OCI-M2 (cell line): ENCODE data around the gene PSMD1.

ENCODE experiments used
- DNase-seq: peaks from one replicate; lab custom pipeline; 2025; ENCODE audit not compliant: unreplicated experiment; lab: John Stamatoyannopoulos, UW

The PSMD1 gene

DNA sequence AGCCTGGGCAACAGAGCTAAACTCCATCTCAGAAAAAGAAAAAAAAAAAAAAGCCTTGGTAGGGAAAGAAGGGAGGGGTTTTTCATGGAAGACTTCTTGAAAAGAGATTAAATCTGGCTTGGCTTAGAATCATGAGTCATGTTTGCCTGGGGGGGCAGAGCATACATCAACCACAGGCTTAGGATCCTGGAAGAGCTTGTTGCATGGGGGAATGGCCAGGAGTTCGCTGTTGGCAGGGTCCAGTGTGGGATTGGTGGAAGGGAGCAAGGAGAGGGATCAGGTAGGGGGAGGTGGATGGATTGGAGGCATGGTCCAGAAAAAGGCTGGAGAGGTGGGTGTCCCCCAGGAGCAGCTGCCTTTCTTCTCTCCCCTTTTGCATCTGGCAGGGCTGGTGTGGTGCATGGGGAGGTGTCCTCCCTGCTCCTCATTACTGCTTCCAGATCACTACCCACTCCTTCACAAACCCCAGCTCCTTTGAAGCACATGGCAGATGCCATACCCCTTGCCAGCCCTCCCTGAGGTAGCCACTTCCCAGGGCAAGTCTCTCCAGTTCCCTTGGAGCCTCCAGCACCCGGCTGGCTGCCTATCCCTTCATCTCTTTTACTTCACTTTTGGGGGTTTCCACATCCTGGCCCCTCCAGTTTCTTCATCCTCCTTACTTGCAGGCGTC, 144.3 kb downstream of the PSMD1 start:
- no peak for DNase-seq

DNA sequence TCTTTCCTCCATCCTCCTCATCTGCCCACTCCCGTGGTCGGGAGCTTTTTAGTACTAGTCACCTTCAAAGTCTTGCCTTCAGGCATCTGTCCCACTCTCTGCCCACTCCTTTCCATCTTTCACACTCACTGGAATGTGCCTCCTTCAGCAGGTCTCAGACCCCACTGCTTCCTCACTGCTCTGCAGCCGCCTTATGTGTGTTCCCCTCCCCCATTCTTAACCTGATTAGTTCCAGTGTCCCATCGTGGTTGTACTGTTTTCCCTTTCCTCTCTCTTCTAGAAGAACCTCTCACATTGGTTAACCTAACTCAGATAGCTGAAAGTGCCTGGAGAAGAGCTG, 144.8 kb downstream of the PSMD1 start:
- no peak for DNase-seq

DNA sequence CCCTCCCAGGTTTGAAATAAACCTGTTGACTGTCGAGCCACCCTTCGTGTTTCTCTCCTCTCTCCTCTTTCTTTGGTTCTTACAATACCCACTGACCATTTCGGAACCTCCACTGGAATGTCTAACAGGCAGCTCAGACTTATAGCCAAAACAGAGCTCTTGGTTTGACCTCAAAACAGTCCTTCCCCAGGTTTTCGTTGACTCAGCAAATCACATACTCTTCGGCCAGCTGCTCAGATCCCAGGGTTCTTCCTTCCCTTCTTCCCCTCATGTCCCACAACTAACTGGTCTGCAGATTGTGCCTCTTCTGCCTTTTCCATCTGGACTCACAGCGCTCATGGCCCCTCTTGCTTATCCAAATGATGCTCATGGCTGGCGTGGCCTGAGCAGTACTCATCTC, 146.4 kb downstream of the PSMD1 start:
- no peak for DNase-seq

DNA sequence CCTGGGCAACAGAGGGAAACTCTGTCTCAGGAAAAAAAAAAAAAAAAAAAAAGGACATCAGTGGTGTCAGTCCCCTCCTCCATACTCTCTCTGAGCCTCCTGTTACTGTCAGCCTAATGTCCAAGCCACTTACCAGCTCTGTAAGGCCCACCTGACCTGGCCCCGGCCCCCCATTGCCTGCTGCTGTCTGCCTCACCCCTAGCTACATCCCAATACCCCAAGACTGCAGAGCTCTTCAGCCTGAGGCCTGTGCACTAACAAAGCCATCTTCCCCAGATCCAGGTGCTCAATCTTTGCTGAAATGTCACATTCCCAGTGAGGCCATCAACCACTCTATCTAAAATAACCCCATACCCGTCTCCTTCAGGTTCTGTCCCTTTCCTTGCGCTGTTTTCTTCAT, 147.5 kb downstream of the PSMD1 start:
- DNase-seq, result no peak

DNA sequence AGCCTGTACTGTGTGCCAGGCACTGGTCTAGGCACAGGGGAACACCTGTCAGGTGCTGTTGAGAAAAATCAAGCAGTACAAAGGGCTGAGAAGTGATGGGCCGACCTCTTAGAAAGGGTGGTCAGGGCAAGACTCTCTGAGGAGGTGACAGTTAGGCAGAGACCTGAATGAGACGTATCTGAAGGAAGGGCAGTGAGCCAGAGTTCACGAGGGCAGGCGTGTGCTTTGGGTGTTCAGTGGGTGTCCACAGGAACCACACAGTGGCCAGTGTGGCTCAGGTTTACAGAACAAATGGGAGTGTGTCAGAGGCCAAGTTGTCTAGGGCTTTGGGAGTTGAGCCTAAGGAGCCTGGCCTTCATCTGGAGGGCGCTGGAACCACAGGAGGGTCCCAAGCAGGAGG, 147.9 kb downstream of the PSMD1 start:
- DNase-seq, result no peak

DNA sequence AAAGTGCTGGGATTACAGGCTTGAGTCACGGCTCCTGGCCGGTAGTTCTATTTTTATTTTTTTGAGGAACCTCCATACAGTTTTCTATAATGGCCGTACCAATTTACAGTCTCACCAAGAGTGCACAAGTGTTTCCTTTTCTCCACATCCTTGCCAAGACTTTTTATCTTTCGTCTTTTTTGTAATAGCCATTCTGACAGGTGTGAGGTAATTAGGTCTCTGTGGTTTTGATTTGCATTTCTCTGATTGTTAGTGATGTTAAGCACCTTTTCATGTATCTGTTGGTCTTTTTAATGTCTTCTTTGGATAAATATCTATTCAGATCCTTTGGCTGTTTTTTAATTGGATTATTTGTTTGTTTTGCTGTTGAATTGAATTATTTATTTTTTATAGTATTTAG, 151.1 kb downstream of the PSMD1 start:
- DNase-seq, result no peak

DNA sequence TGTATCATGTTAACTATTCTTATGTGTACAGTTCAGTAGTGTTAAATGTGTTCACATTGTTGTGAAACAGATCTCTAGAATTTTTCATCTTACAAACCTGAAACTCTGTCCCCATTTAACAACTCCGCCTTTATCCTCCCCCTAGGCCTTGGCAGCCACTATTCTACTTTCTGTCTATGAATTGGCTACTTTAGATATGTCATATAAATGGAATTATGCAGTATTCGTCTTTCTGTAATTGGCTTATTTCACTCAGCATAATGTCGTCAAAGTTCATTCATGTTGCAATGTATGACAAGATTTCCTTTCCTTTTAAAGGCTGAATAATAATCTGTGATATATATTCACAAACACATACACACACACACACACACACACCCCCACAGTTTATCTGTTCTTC, 154.1 kb downstream of the PSMD1 start:
- DNase-seq, result no peak

DNA sequence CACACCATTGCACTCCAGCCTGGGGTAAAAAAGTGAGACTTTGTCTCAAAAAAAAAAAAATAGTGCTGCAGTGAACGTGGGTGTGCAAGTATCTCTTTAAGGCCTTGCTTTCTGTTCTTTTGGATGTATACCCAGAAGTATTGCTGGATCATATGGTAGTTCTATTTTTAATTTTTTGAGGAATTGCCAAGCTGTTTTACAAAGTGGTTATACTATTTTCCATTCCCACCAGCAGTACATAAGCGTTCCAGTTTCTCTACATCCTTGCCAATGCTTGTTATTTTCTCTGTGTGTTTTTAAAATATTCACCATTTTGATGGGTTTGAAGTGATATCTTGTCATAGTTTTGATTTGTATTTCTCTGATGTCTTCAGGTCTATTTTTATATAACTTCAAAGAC, 154.8 kb downstream of the PSMD1 start:
- no peak for DNase-seq

DNA sequence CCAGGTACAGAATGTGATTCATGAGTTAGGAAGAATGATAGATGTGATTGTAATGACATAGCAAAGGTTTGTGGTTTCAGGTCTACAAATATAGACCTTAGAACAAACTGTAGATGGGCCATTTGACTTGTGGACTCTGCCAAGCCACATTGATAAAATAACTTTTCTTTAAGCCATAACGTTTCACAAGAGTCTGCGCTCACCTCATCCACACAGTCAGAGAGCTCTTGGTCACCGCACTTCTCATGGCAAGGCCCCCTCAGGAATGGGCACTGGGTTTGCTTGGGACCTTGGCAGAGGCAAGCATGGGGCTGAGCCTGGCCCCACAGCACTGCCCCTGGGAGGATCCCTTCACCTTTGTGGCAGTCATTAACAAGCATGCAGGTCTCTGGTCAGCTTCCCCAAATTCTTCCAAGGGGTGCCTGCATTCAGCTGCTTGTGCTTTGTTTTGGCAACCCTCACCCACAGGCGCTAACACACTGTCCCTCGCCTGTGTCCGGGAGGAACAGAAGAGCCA, 155.7 kb downstream of the PSMD1 start:
- no peak for DNase-seq

DNA sequence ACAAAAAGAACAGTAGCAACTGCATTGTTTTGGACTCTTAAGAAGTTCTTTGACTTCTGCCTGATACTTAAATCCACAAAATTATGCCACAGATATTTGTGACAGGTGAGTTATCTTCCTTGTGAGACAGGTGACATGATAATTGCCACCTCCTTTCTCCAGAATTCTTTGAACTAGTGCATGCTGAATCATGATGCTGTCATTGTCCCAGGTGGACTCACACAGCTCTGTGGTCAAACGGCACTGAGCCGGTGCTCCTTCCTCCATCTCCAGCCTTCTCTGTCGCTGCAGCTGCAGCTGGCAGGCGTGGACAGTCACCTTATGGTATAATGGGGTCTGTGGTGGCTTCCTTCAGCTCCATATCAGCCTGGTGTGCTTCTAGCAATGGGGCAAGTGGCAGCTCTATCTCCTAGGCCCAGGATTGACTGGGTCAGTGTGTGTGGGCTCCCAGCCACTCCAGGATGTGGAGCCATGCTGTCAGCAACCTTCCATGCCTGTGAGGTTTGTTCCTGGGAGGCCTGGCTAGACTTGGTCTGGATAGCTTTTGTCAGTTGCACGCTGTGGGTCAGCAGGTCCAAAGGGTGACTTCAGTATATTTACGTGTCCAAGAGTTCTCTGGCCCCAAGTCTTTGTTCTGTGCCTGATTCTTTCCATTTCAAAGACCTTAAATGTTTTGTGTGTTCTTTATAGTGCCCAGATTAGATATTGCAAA, 157.4 kb downstream of the PSMD1 start:
- DNase-seq, result no peak

DNA sequence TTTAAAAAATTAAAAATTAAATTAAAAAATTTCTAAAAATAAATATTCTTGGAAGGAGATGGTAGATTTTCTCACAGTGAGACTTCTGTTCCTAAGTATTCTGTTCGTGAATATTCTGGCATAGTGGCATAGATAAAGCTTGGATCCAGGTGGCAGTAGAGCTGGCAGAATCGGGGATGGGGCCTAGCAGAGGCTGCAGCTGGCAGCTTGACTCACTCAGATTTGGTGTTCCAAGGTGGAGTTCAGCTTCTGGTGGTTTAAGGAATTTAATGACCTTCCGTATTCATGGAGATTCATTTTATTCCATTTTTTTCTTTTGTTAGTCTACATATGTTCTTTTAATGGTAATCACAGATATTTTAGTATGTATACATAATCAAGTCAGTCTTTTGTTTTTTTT, 161.7 kb downstream of the PSMD1 start:
- DNase-seq, result no peak

DNA sequence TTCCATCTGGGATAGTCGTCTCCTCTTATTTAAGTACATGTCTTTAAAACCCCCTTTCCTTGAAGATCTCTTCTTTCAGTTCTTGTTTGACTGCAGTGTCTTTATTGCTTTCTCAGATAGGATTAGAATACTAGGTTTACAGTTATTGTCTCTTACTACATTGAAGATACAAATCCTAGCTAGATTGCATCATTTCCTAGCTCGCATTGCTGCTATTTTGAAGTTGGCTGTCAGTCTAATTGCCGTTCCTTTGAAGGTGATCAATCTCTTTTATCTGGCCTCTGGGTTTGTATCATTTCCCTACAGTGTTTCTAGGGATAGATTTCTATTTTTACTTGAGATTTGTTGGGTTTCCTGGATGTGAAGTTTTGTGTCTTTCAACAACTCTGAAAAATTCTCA, 162.6 kb downstream of the PSMD1 start:
- no peak for DNase-seq

DNA sequence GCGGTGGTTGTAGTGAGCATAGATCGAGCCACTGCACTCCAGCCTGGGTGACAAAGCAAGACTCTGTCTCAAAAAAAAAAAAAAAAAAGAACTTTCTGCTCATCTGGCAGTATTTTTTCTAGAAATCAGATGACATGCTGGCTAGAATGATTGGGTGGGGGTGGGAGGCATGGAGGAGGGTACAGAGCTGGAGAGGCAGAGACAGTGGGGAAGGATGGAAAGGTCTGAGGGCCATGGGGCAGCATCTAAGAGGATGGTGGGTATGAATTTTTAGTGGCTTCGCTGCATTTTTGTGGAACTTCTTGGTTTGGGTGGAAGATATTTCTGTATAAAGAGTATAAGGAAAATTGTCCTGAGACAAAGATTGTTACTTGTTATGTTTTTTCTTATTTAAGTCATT, 165.1 kb downstream of the PSMD1 start:
- DNase-seq, result no peak
